ENCODE measurements around the gene NOS3. TPM values are rescaled to one million over a fixed set of nuclear protein-coding genes. Genes with fewer than 3 reads are reported as not detected.

NOS3 gene
- total and polyA plus RNA-seq, 9 of the 15 experiments (the other 6 are each of a cell fraction or from before 2014, with no cell fraction given) = 1.1 to 121 (median 23.6) TPM

GRCh38 chr7:150974468-150975391 is 16.1 kb upstream of the NOS3 start (continued):
- no peak for TF ChIP-seq KAT2B (IDR thresholded peaks at IDR 0.05; ENCODE audit: low read depth, low read length)
- TF ChIP-seq NCOA6 (IDR thresholded peaks at IDR 0.05) = no peak
- TF ChIP-seq ZNF121 (CRISPR knock-in tag; conservative IDR thresholded peaks at IDR 0.05) = no peak
- TF ChIP-seq KDM1A (IDR thresholded peaks at IDR 0.05) = no peak
- TF ChIP-seq E2F6 (IDR thresholded peaks at IDR 0.05; ENCODE audit: borderline replicate concordance in 1 of 2, extremely low read depth in 1 of 2, insufficient read depth in 1 of 2, insufficient read length in 1 of 2, low read depth in 1 of 2, low read length in 1 of 2, poor library complexity in 1 of 2, severe bottlenecking in 1 of 2) = peak; percentile 50 to 83
- TF ChIP-seq ZNF407 (IDR thresholded peaks at IDR 0.05; ENCODE audit: low read depth) = no peak
- TF ChIP-seq MXI1 (IDR thresholded peaks at IDR 0.05; ENCODE audit: low read depth, low read length) = no peak
- TF ChIP-seq KLF13 (tag; IDR thresholded peaks at IDR 0.05; ENCODE audit: borderline replicate concordance, low read depth) = peak; percentile 38; the same call in 1 of the 2 replicates
- TF ChIP-seq ZBTB17 (CRISPR knock-in tag; IDR thresholded peaks at IDR 0.05) = no peak
- no peak for TF ChIP-seq E2F8 (IDR thresholded peaks at IDR 0.05; ENCODE audit: low read depth, partially characterized antibody)
- TF ChIP-seq RBM15 (IDR thresholded peaks at IDR 0.05; ENCODE audit: insufficient read depth, low read length) = no peak
- peak; percentile 49; the same call in 1 of the 2 replicates for TF ChIP-seq TOE1 (IDR thresholded peaks at IDR 0.05; ENCODE audit: borderline replicate concordance)
- no peak for TF ChIP-seq TOE1 (CRISPR knock-in tag; IDR thresholded peaks at IDR 0.05; ENCODE audit: borderline replicate concordance, low read depth)

All from K562 (cell line).